GM12891 (cell line): ENCODE data around the gene CCNK.

Experiments used
- POLR2A ChIP-seq: IDR thresholded peaks from 2 replicates; pipeline ENCODE4 v1.6.1; 2011; ENCODE audit warnings: low read depth, low read length, control low read depth
- POLR2AphosphoS5 ChIP-seq: IDR thresholded peaks from 2 replicates; pipeline ENCODE4 v1.6.1; 2011; ENCODE audit warnings: low read depth, low read length, control low read depth
- SPI1 ChIP-seq: IDR thresholded peaks from 2 replicates; pipeline ENCODE4 v1.6.1; 2011; ENCODE audit warnings: low read depth, low read length, control low read depth

DNA sequence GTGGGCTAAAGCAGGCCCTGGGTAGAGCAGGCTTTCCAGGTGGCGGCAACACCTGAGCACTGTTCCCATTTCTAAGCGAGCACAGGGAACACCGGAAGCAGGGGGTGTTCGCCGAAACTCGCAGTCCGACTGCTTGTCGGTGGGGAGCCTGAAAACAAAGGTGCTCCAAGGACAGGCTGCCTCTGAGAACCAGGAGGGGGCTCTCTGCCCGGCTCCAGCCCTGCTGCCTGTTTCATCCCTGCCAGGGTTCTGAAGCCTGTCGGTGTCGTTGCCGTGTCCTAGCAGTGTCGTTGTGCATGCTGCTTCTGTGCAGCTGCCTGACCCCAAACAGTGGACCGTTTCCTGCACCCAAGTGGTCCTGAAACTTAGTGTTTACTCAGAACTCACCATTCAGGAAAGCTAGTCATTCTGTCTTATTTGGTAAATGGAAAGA, 21.8 kb downstream of the CCNK start:
- TF ChIP-seq POLR2AphosphoS5 (no peak), POLR2A (no peak), SPI1 (peak; percentile 41; the same call in 1 of the 2 replicates)
